Mesothelial cell of epicardium (in vitro differentiated cells): Measurements from ENCODE around the gene COL5A1. TPM values are rescaled to one million over a fixed set of nuclear protein-coding genes. Genes with fewer than 3 reads are reported as not detected.

Experiments used
- DNase-seq, 2 experiments: peaks; one replicate each; pipeline ENCODE4 v3.0.0; 2021; ENCODE audit warnings: low spot score in 2 of 2; ENCODE audit not compliant: unreplicated experiment in 2 of 2
- H3K27ac Mint-ChIP-seq: 2 replicates; pipeline ENCODE4 v1.8.0; 2021; ENCODE audit warnings: mixed read lengths
- H3K27me3 Mint-ChIP-seq: 2 replicates; pipeline ENCODE4 v1.8.0; 2021; ENCODE audit warnings: low read depth, mixed read lengths
- H3K36me3 Mint-ChIP-seq: 2 replicates; pipeline ENCODE4 v1.8.0; 2021; ENCODE audit warnings: mixed read lengths
- H3K4me1 Mint-ChIP-seq: 2 replicates; pipeline ENCODE4 v1.8.0; 2021; ENCODE audit warnings: mixed read lengths
- H3K4me3 Mint-ChIP-seq: 2 replicates; pipeline ENCODE4 v1.8.0; 2021; ENCODE audit warnings: mild to moderate bottlenecking, moderate library complexity, mixed read lengths
- H3K9me3 Mint-ChIP-seq: 2 replicates; pipeline ENCODE4 v1.8.0; 2021; ENCODE audit warnings: mixed read lengths
- CTCF ChIP-seq: fragments of 200-600 bp; sonication (generic); IDR thresholded peaks from one replicate; pipeline ENCODE4 v1.5.0; 2021; ENCODE audit warnings: antibody characterized with exemption; ENCODE audit not compliant: unreplicated experiment
- total RNA-seq: library from RNA; stranded (reverse); gene quantifications from 3 replicates; pipeline ENCODE4 v1.2.1, GENCODE V29; 2021

Gene COL5A1
- total RNA-seq, 1 donor from 2014 or later: 605 TPM

- H3K9me3 Mint-ChIP-seq: no peaks in the 10 kb centered on the region
- H3K27me3 Mint-ChIP-seq: no peaks in the 10 kb centered on the region
- H3K4me1 Mint-ChIP-seq: peaks cover 11% of the 10 kb centered on the region
- H3K27ac Mint-ChIP-seq: no peak overlapping the region
- no peak for TF ChIP-seq CTCF
- H3K36me3 Mint-ChIP-seq: peaks cover 3% of the 10 kb centered on the region
- H3K4me3 Mint-ChIP-seq: no peak overlapping the region
- no peak for DNase-seq
Measured at GRCh38 chr9:134685784-134686183, 44.2 kb downstream of the COL5A1 start.

- DNase-seq: no peak
- Mint-ChIP-seq H3K4me3 (no peak overlapping the region), H3K36me3 (peaks cover 8% of the 10 kb centered on the region), H3K9me3 (no peaks in the 10 kb centered on the region), H3K27me3 (no peaks in the 10 kb centered on the region), H3K27ac (no peak overlapping the region), H3K4me1 (peaks cover under 1% of the 10 kb centered on the region)
- TF ChIP-seq CTCF: no peak
Measured at GRCh38 chr9:134686896-134687295, 45.3 kb downstream of the COL5A1 start.

GRCh38 chr9:134687556-134687955 is 46.0 kb downstream of the COL5A1 start:
- TF ChIP-seq CTCF: no peak
- Mint-ChIP-seq H3K4me1 (no peaks in the 10 kb centered on the region), H3K36me3 (peaks cover 14% of the 10 kb centered on the region), H3K27me3 (no peaks in the 10 kb centered on the region), H3K27ac (no peak overlapping the region), H3K4me3 (no peak overlapping the region), H3K9me3 (no peaks in the 10 kb centered on the region)
- DNase-seq: no peak

- Mint-ChIP-seq H3K9me3 (no peaks in the 10 kb centered on the region), H3K36me3 (peaks cover 18% of the 10 kb centered on the region), H3K4me3 (no peak overlapping the region), H3K27me3 (no peaks in the 10 kb centered on the region), H3K27ac (no peak overlapping the region), H3K4me1 (peaks cover 2% of the 10 kb centered on the region)
- DNase-seq: no peak
- no peak for TF ChIP-seq CTCF
Measured at GRCh38 chr9:134688231-134688630, 46.6 kb downstream of the COL5A1 start.

DNA sequence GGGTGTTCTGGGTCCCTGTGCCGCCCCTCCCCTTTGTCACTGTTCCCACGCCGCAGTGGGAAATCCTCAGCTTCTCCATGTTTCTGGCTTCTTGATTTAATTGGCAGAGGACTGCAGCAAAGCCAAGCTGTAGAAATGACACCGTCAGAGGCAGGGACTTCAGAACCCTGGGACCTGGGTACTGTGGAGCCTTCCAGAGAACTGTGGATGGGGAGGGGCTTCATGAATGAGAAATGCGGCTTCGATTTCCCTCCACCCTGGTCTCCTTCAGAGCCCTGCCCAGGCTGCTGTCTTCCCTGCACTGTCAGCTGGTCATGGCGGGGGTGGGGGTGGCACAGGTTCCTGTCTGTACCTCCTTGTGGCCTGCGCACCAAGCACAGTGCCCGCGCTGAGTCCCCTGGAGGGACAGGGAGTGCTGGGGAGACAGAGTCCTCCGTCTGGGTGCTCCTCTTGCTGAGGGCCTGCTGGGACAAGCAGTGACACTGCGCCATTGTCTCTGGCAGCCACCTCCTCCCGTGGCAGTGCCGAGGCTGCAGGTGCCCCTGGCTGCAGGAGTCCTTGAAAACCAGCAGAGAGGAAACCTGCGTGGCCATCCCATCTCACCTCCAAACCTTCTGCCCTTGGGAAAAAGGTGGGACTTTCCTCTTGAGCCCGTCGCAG is 47.2 kb downstream of the COL5A1 start:
- Mint-ChIP-seq H3K4me1 (peaks cover 2% of the 10 kb centered on the region), H3K9me3 (no peaks in the 10 kb centered on the region), H3K27me3 (no peaks in the 10 kb centered on the region), H3K27ac (no peak overlapping the region), H3K36me3 (peaks cover 20% of the 10 kb centered on the region), H3K4me3 (no peak overlapping the region)
- DNase-seq: no peak
- no peak for TF ChIP-seq CTCF
